ENCODE results near the gene NKG7. TPM values are rescaled to one million over a fixed set of nuclear protein-coding genes. Genes with fewer than 3 reads are reported as not detected.
"Not testable (repeated sequence)": the region's sequence is repeated elsewhere in the genome, so short reads cannot be mapped to it uniquely, and the experiment has no call there.

NKG7 gene
- total and polyA plus RNA-seq, 2 of the 13 experiments (the other 11 are each of a cell fraction or from before 2014, with no cell fraction given): 0.40 TPM; not detected in 1

GRCh38 chr19:51397453-51397852, 25.0 kb upstream of the NKG7 start:
- WGBS (ENCODE audit: low lambda C conversion rate): 77% methylated on average over 9 of the region's 9 CpGs
- H3K79me2 ChIP-seq (ENCODE audit: insufficient read depth, low read length); FAIRE-seq; ATAC-seq; H3K36me3 ChIP-seq (replicated peaks in 1 of 2; ENCODE audit: control insufficient read depth in 1 of 2, insufficient read depth in 2 of 2, low read length in 2 of 2); H3K4me3 ChIP-seq (replicated peaks in 1 of 3; ENCODE audit: insufficient read depth in 1 of 3, low read depth in 2 of 3, low read length in 3 of 3); H2AFZ ChIP-seq (ENCODE audit: low read length); H3K27me3 ChIP-seq (ENCODE audit: control insufficient read depth in 1 of 2, insufficient read depth in 2 of 2, low read length in 2 of 2); H3K4me2 ChIP-seq (ENCODE audit: low read depth, low read length); H4K20me1 ChIP-seq (ENCODE audit: insufficient read depth, low read length); H3K9ac ChIP-seq (ENCODE audit: insufficient read depth, low read depth, low read length); H3K27ac ChIP-seq (ENCODE audit: extremely low read length, insufficient read depth, low read length); DNase-seq (ENCODE audit: low spot score); intact Hi-C loops (cut with micrococcal nuclease; ENCODE audit: unreplicated experiment); BruUV-seq (replicated peaks): not testable (repeated sequence)
- CTCF ChIA-PET (ENCODE audit: low intra/inter-chr PET ratio, low total read pairs): interaction anchor here (1.3 kb wide), 1 partner anchor 59 kb away, joined by 9 read pairs; no protein-coding TSS in a partner anchor
- Histone ChIP-seq H3K9me3 (ENCODE audit: low read length) (peaks cover 11% of the 10 kb centered on the region), H3K4me1 (ENCODE audit: insufficient read depth, low read length) (peaks cover 28% of the 10 kb centered on the region)
- POLR2A ChIA-PET: interaction anchor here (1.3 kb wide), 1 partner anchor 46 kb away, joined by 3 read pairs; no protein-coding TSS in a partner anchor
- in situ Hi-C loops (cut with HindIII; ENCODE audit: extremely low pct_ligation_motif_present, low pct_unique_long_range_greater_than_20kb): loop anchor here (5.0 kb wide), 1 partner anchor 55 kb away; the partner anchor contains the start of gene VSIG10L

DNA sequence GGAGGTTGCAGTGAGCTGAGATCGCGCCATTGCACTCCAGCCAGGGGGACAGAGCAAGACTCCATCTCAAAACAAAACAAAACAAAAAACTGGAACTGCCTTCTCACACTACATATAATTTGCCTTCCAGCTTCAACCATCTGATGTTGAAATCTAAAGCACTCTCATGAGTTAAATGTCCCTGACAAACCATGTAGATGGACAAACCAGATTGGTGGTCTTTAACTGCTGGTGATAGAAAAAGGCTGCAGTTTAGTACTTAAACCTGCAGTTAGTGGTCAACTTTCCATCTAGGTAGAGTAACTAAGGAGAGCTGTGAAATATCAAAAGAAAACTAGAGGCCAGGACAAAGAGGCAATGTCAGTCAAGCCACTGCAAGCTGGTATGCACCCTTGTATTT, 23.7 kb upstream of the NKG7 start:
- peaks cover 29% of the 10 kb centered on the region for H3K4me1 ChIP-seq (ENCODE audit: insufficient read depth, low read length)
- no peak for ATAC-seq
- H3K27ac ChIP-seq (ENCODE audit: extremely low read length, insufficient read depth, low read length): no peak overlapping the region
- no peak overlapping the region for H2AFZ ChIP-seq (ENCODE audit: low read length)
- WGBS (ENCODE audit: low lambda C conversion rate): 84% methylated on average over 2 of the region's 2 CpGs
- DNase-seq (ENCODE audit: low spot score): no peak
- no peak overlapping the region for H3K4me2 ChIP-seq (ENCODE audit: low read depth, low read length)
- no peak overlapping the region for H3K4me3 ChIP-seq (replicated peaks in 1 of 3; ENCODE audit: insufficient read depth in 1 of 3, low read depth in 2 of 3, low read length in 3 of 3)
- no peaks in the 10 kb centered on the region; the same call in 1 of the 2 replicates for H3K9me3 ChIP-seq (ENCODE audit: low read length)
- H3K9ac ChIP-seq (ENCODE audit: insufficient read depth, low read depth, low read length): no peak overlapping the region
- intact Hi-C loops (cut with micrococcal nuclease; ENCODE audit: unreplicated experiment) (no loop called here), in situ Hi-C loops (cut with HindIII; ENCODE audit: extremely low pct_ligation_motif_present, low pct_unique_long_range_greater_than_20kb) (loop anchor here (5.0 kb wide), 1 partner anchor 54 kb away; the partner anchor contains the start of gene VSIG10L)
- no peaks in the 10 kb centered on the region for H3K36me3 ChIP-seq (replicated peaks in 1 of 2; ENCODE audit: control insufficient read depth in 1 of 2, insufficient read depth in 2 of 2, low read length in 2 of 2)
- FAIRE-seq: no peak
- ChIA-PET CTCF (ENCODE audit: low intra/inter-chr PET ratio, low total read pairs) (no interaction called here), POLR2A (interaction anchor here (1.7 kb wide), 1 partner anchor 34 kb away, joined by 6 read pairs; no protein-coding TSS in a partner anchor)
- no peaks in the 10 kb centered on the region for H4K20me1 ChIP-seq (ENCODE audit: insufficient read depth, low read length)
- H3K79me2 ChIP-seq (ENCODE audit: insufficient read depth, low read length): no peaks in the 10 kb centered on the region
- BruUV-seq (replicated peaks): no TSS peak
- no peaks in the 10 kb centered on the region for H3K27me3 ChIP-seq (ENCODE audit: control insufficient read depth in 1 of 2, insufficient read depth in 2 of 2, low read length in 2 of 2)
- no peak for TF ChIP-seq ZNF724P (CRISPR knock-in tag; IDR thresholded peaks at IDR 0.05; ENCODE audit: borderline replicate concordance)
- no peak for TF ChIP-seq DPF2 (CRISPR knock-in tag; IDR thresholded peaks at IDR 0.05; ENCODE audit: borderline replicate concordance, low read depth)
- no peak for TF ChIP-seq RARA (CRISPR knock-in tag; IDR thresholded peaks at IDR 0.05)
- TF ChIP-seq ZNF343 (CRISPR knock-in tag; IDR thresholded peaks at IDR 0.05): no peak
- TF ChIP-seq ZNF354B (CRISPR knock-in tag; IDR thresholded peaks at IDR 0.05): no peak
- TF ChIP-seq ZKSCAN1 (IDR thresholded peaks at IDR 0.05; ENCODE audit: low read length): no peak
- TF ChIP-seq ZGPAT (CRISPR knock-in tag; IDR thresholded peaks at IDR 0.05): no peak
- no peak for TF ChIP-seq ZNF143 (CRISPR knock-in tag; IDR thresholded peaks at IDR 0.05)
- TF ChIP-seq ZSCAN12 (CRISPR knock-in tag; IDR thresholded peaks at IDR 0.05): no peak
- TF ChIP-seq SAP130 (CRISPR knock-in tag; IDR thresholded peaks at IDR 0.05; ENCODE audit: low read depth): no peak
- no peak for TF ChIP-seq TAF1 (CRISPR knock-in tag; IDR thresholded peaks at IDR 0.05)
- TF ChIP-seq SOX13 (IDR thresholded peaks at IDR 0.05): no peak
- TF ChIP-seq SOX13 (CRISPR knock-in tag; conservative IDR thresholded peaks at IDR 0.05 in 1 of 2, IDR thresholded peaks at IDR 0.05 in 1 of 2): no peak
- no peak for TF ChIP-seq DNMT1 (CRISPR knock-in tag; IDR thresholded peaks at IDR 0.05)
- TF ChIP-seq, protein P1, sequence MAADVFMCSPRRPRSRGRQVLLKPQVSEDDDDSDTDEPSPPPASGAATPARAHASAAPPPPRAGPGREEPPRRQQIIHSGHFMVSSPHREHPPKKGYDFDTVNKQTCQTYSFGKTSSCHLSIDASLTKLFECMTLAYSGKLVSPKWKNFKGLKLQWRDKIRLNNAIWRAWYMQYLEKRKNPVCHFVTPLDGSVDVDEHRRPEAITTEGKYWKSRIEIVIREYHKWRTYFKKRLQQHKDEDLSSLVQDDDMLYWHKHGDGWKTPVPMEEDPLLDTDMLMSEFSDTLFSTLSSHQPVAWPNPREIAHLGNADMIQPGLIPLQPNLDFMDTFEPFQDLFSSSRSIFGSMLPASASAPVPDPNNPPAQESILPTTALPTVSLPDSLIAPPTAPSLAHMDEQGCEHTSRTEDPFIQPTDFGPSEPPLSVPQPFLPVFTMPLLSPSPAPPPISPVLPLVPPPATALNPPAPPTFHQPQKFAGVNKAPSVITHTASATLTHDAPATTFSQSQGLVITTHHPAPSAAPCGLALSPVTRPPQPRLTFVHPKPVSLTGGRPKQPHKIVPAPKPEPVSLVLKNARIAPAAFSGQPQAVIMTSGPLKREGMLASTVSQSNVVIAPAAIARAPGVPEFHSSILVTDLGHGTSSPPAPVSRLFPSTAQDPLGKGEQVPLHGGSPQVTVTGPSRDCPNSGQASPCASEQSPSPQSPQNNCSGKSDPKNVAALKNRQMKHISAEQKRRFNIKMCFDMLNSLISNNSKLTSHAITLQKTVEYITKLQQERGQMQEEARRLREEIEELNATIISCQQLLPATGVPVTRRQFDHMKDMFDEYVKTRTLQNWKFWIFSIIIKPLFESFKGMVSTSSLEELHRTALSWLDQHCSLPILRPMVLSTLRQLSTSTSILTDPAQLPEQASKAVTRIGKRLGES (CRISPR knock-in tag; IDR thresholded peaks at IDR 0.05; ENCODE audit: borderline replicate concordance): no peak

Data from HepG2 (cell line).